IMR-90 (cell line): Measurements from ENCODE around the gene PAWR. TPM values are rescaled to one million over a fixed set of nuclear protein-coding genes. Genes with fewer than 3 reads are reported as not detected.

Source experiments
- ATAC-seq: fragments of 200-7000 bp; cut with Tn5 transposase; 2 replicates; pipeline ENCODE4 v1.9.1; 2020; ENCODE audit warnings: low read depth, mild to moderate bottlenecking, moderate library complexity
- BruUV-seq: library from RNA; stranded (reverse); fragments of 400-500 nt; replicated peaks from 2 replicates; lab custom pipeline; 2021; lab: Mats Ljungman, UMichigan
- CTCF ChIA-PET: fragments of 300-600 bp; formaldehyde crosslinking; extraction: SDS; loops from one replicate; lab custom pipeline; 2021; ENCODE audit warnings: antibody characterized with exemption; lab: Yijun Ruan, JAX
- POLR2A ChIA-PET: fragments of 300-600 bp; sonication (Branson Sonifier 250); formaldehyde crosslinking; loops from one replicate; lab custom pipeline; 2022; ENCODE audit warnings: antibody characterized with exemption; ENCODE audit not compliant: unreplicated experiment; lab: Charles Lee
- DNase-seq: peaks from one replicate; pipeline ENCODE4 v3.0.0; 2013
- H2AFZ ChIP-seq: replicated peaks from 2 replicates; pipeline ENCODE3; 2013; ENCODE audit warnings: low read length, mild to moderate bottlenecking; ENCODE audit not compliant: poor library complexity
- H2AK5ac ChIP-seq: 2 replicates; pipeline ENCODE4 v1.6.1; 2013; ENCODE audit warnings: low read depth, low read length, inconsistent platforms
- H2AK9ac ChIP-seq: replicated peaks from 2 replicates; pipeline ENCODE3; 2013; ENCODE audit warnings: mild to moderate bottlenecking, low read depth, low read length, moderate library complexity; ENCODE audit not compliant: poor library complexity
- H2BK120ac ChIP-seq: 2 replicates; pipeline ENCODE4 v1.6.1; 2013; ENCODE audit warnings: low read depth, low read length, inconsistent platforms
- H2BK15ac ChIP-seq: 3 replicates; pipeline ENCODE4 v1.6.1; 2013; ENCODE audit warnings: low read depth, low read length, inconsistent platforms
- H2BK20ac ChIP-seq: 2 replicates; pipeline ENCODE4 v1.6.1; 2013; ENCODE audit warnings: low read depth, mild to moderate bottlenecking, inconsistent platforms, low read length, moderate library complexity
- H2BK5ac ChIP-seq: 2 replicates; pipeline ENCODE4 v1.6.1; 2013; ENCODE audit warnings: mild to moderate bottlenecking, low read depth, low read length, inconsistent platforms; ENCODE audit not compliant: poor library complexity, severe bottlenecking
- H3K14ac ChIP-seq: replicated peaks from 2 replicates; pipeline ENCODE4 v1.6.1; 2013; ENCODE audit warnings: low read depth, low read length, inconsistent platforms
- H3K18ac ChIP-seq: 2 replicates; pipeline ENCODE4 v1.6.1; 2013; ENCODE audit warnings: low read depth, low read length, control low read depth
- H3K23ac ChIP-seq: 2 replicates; pipeline ENCODE4 v1.6.1; 2013; ENCODE audit warnings: low read depth, low read length, inconsistent platforms
- H3K27ac ChIP-seq: 2 replicates; pipeline ENCODE4 v1.5.1; 2013; ENCODE audit warnings: mild to moderate bottlenecking, control low read depth, low read length; ENCODE audit not compliant: insufficient read depth
- H3K27me3 ChIP-seq: 2 replicates; pipeline ENCODE4 v1.6.1; 2013; ENCODE audit warnings: low read length; ENCODE audit not compliant: control insufficient read depth, insufficient read depth
- H3K36me3 ChIP-seq: 2 replicates; pipeline ENCODE4 v1.6.1; 2013; ENCODE audit warnings: low read length, mixed read lengths; ENCODE audit not compliant: control insufficient read depth, insufficient read depth
- H3K4ac ChIP-seq: 2 replicates; pipeline ENCODE4 v1.6.1; 2013; ENCODE audit warnings: low read depth, low read length, inconsistent platforms
- H3K4me1 ChIP-seq: 2 replicates; pipeline ENCODE4 v1.6.1; 2013; ENCODE audit warnings: low read length, mixed read lengths; ENCODE audit not compliant: control insufficient read depth, insufficient read depth
- H3K4me2 ChIP-seq: 2 replicates; pipeline ENCODE4 v1.6.1; 2013; ENCODE audit warnings: low read depth, mild to moderate bottlenecking, control low read depth, low read length, moderate library complexity
- H3K4me3 ChIP-seq: 2 replicates; pipeline ENCODE4 v1.5.1; 2013; ENCODE audit warnings: low read depth, mild to moderate bottlenecking, control low read depth, low read length, moderate library complexity; ENCODE audit not compliant: insufficient read depth
- H3K56ac ChIP-seq: 2 replicates; pipeline ENCODE4 v1.6.1; 2013; ENCODE audit warnings: low read length, inconsistent platforms; ENCODE audit not compliant: insufficient read depth; ENCODE audit errors: extremely low read depth
- H3K79me1 ChIP-seq, 2 experiments: 2 replicates each; pipeline ENCODE4 v1.6.1; 2013; ENCODE audit warnings: low read length in 2 of 2, inconsistent platforms in 1 of 2, low read depth in 1 of 2
- H3K9ac ChIP-seq: 2 replicates; pipeline ENCODE4 v1.6.1; 2013; ENCODE audit warnings: low read depth, low read length, control low read depth
- H3K9me1 ChIP-seq: 2 replicates; pipeline ENCODE4 v1.6.1; 2013; ENCODE audit warnings: low read length, inconsistent platforms; ENCODE audit not compliant: insufficient read depth
- H3K9me3 ChIP-seq: 2 replicates; pipeline ENCODE4 v1.6.1; 2013; ENCODE audit warnings: low read length; ENCODE audit not compliant: control insufficient read depth, insufficient read depth
- H4K20me1 ChIP-seq: 2 replicates; pipeline ENCODE4 v1.6.1; 2013; ENCODE audit warnings: low read length, inconsistent platforms; ENCODE audit not compliant: insufficient read depth
- H4K5ac ChIP-seq: 2 replicates; pipeline ENCODE4 v1.6.1; 2013; ENCODE audit warnings: mild to moderate bottlenecking, low read depth, low read length, control low read depth
- H4K8ac ChIP-seq, 2 experiments: 2 replicates each; pipeline ENCODE4 v1.6.1; 2013; ENCODE audit warnings: low read depth in 2 of 2, low read length in 2 of 2, control low read depth in 1 of 2, inconsistent platforms in 1 of 2
- H4K91ac ChIP-seq: 2 replicates; pipeline ENCODE4 v1.6.1; 2013; ENCODE audit warnings: low read depth, low read length, inconsistent platforms; ENCODE audit not compliant: insufficient read depth
- CEBPB ChIP-seq: IDR thresholded peaks from 2 replicates; pipeline ENCODE4 v1.6.1; 2012; ENCODE audit warnings: low read depth, low read length, improper control_type of control experiment
- CHD1 ChIP-seq: IDR thresholded peaks from 2 replicates; pipeline ENCODE4 v1.6.1; 2012; ENCODE audit warnings: low read depth, low read length, improper control_type of control experiment
- CTCF ChIP-seq: conservative IDR thresholded peaks from 2 replicates; pipeline ENCODE4 v1.5.1; 2012; ENCODE audit warnings: mild to moderate bottlenecking, low read depth, low read length, improper control_type of control experiment
- MXI1 ChIP-seq: IDR thresholded peaks from 2 replicates; pipeline ENCODE4 v1.6.1; 2012; ENCODE audit warnings: low read depth, mild to moderate bottlenecking, low read length, moderate library complexity, borderline replicate concordance
- RAD21 ChIP-seq: IDR thresholded peaks from 2 replicates; pipeline ENCODE4 v1.6.1; 2012; ENCODE audit warnings: low read length, improper control_type of control experiment
- SMC3 ChIP-seq: fragments of 150-350 bp; IDR thresholded peaks from 2 replicates; pipeline ENCODE4 v1.6.1; 2016; ENCODE audit warnings: low read depth, mild to moderate bottlenecking, antibody characterized with exemption, low read length, moderate library complexity
- USF2 ChIP-seq: fragments of 150-350 bp; IDR thresholded peaks from 2 replicates; pipeline ENCODE4 v1.6.1; 2017; ENCODE audit warnings: mild to moderate bottlenecking, antibody characterized with exemption, low read length, low read depth
- WGBS, 2 experiments: methylation state at CpG; one replicate each; pipeline versions ENCODE4 v1.1.5 to v1.1.7; 2013; ENCODE audit warnings: missing lambda C conversion rate in 2 of 2; ENCODE audit not compliant: insufficient read length in 1 of 2; ENCODE audit errors: extremely low coverage in 2 of 2; 5-methylcytosine and 5-hydroxymethylcytosine counted together
- dilution Hi-C: fragments of 300-500 bp; cut with HindIII; formaldehyde crosslinking; loops from one replicate; pipeline ENCODE4 v1.14.3; 2018; ENCODE audit warnings: low sequenced_read_pairs; ENCODE audit not compliant: unreplicated experiment
- in situ Hi-C: fragments of 300-500 bp; cut with MboI; formaldehyde crosslinking; loops from 3 replicates; pipeline ENCODE4 v1.14.3; 2019; ENCODE audit warnings: low sequenced_read_pairs, inconsistent platforms, mixed read lengths
- intact Hi-C: fragments of 100-400 bp; cut with micrococcal nuclease; formaldehyde crosslinking; loops from 2 replicates; pipeline ENCODE4 v1.10.0; 2022
- polyA plus RNA-seq, 3 experiments: library from polyadenylated mRNA; depleted of rRNA; stranded (reverse); fragments of >200 nt; gene quantifications; 2 replicates each; pipeline ENCODE4 v1.2.3, GENCODE V29; 2012; ENCODE audit warnings: low replicate concordance in 1 of 3
- total RNA-seq: library from RNA; depleted of rRNA; stranded (reverse); fragments of >200 nt; gene quantifications from 2 replicates; pipeline ENCODE4 v1.2.3, GENCODE V29; 2012

The PAWR gene
- total and polyA plus RNA-seq, 2 of the 4 experiments (the other 2 are of a cell fraction), result 13.2 to 13.6 TPM

- POLR2A ChIA-PET, result no interaction called here
- no peaks in the 10 kb centered on the region for H3K9me3 ChIP-seq
- H4K20me1 ChIP-seq, result no peaks in the 10 kb centered on the region
- H3K4ac ChIP-seq, result peak overlapping the region; percentile 1; the same call in 1 of the 2 replicates
- H4K5ac ChIP-seq, result no peak overlapping the region; the same call in 1 of the 2 replicates
- ATAC-seq (peak; percentile 75), DNase-seq (peak; percentile 79)
- dilution Hi-C loops, result no loop called here
- peaks cover 15% of the 10 kb centered on the region; the same call in 1 of the 2 replicates for H3K4me1 ChIP-seq
- peak overlapping the region; percentile 11 for H2AK5ac ChIP-seq
- no peak overlapping the region; the same call in none of the 2 replicates for H4K91ac ChIP-seq
- peak overlapping the region; percentile 27; the same call in 1 of the 2 replicates for H3K4me2 ChIP-seq
- H3K9me1 ChIP-seq, result no peaks in the 10 kb centered on the region
- TF ChIP-seq MXI1, result no peak
- no peak for TF ChIP-seq CHD1
- peak; percentile 82 for TF ChIP-seq SMC3
- peak; percentile 39; the same call in 1 of the 2 replicates for TF ChIP-seq CEBPB
- peak; percentile 89 for TF ChIP-seq CTCF
- peak; percentile 87 for TF ChIP-seq RAD21
- no peak for TF ChIP-seq USF2
- BruUV-seq, result no TSS peak
- CTCF ChIA-PET, result interaction anchor here (1.0 kb wide), 1 partner anchor 183 kb away, joined by 3 read pairs; no protein-coding TSS in a partner anchor
- in situ Hi-C loops, result loop anchor here (5.0 kb wide), 2 partner anchors 182 to 632 kb away; no protein-coding TSS in a partner anchor
- H2AFZ ChIP-seq, result no peak overlapping the region
- no peak overlapping the region for H3K23ac ChIP-seq
- H3K14ac ChIP-seq, result no peak overlapping the region
- no peak overlapping the region for H2AK9ac ChIP-seq
- H2BK20ac ChIP-seq, result peak overlapping the region; percentile 27; the same call in 1 of the 2 replicates
- peaks cover 3% of the 10 kb centered on the region for H3K36me3 ChIP-seq
- 0 out of 2 replicates have a peak overlapping the region, but pooled peaks have one; percentile 14 for H3K18ac ChIP-seq
- intact Hi-C loops, result loop anchor here (1.0 to 10.0 kb wide), 10 partner anchors 134 to 1210 kb away; partner anchors contain the start of gene PAWR
- H3K4me3 ChIP-seq, result no peak overlapping the region
- no peaks in the 10 kb centered on the region for H3K27me3 ChIP-seq
- H3K56ac ChIP-seq, result no peak overlapping the region; the same call in 1 of the 2 replicates
- H2BK120ac ChIP-seq, result peak overlapping the region; percentile 1; the same call in 1 of the 2 replicates
- WGBS, 2 experiments, result no CpG with 5 or more reads among the region's 3 CpGs
- H4K8ac ChIP-seq, result peak overlapping the region in 1 of 2 experiments; percentile 42; a peak in 1 of 4 replicates
- H3K79me1 ChIP-seq, result peaks cover 0 to 6% of the 10 kb centered on the region in 2 experiments; a peak in 1 of 4 replicates
- H2BK15ac ChIP-seq, result 0 out of 3 replicates have a peak overlapping the region, but pooled peaks have one; percentile 38
- peak overlapping the region; percentile 64 for H2BK5ac ChIP-seq
- no peak overlapping the region for H3K9ac ChIP-seq
- no peak overlapping the region; the same call in 1 of the 2 replicates for H3K27ac ChIP-seq
Measured at GRCh38 chr12:79555028-79555925, 135.5 kb downstream of the PAWR start.
